Gastrocnemius medialis (tissue), 4 donors: ENCODE data around the gene FAM98C. TPM values are rescaled to one million over a fixed set of nuclear protein-coding genes. Genes with fewer than 3 reads are reported as not detected.
"Not testable (repeated sequence)": the region's sequence is repeated elsewhere in the genome, so short reads cannot be mapped to it uniquely, and the experiment has no call there.

Experiments
- ATAC-seq, 2 donors: fragments of 150-250 bp; one replicate each; pipeline ENCODE4 v1.9.1; 2016
- DNase-seq, 2 donors: peaks; one replicate each; pipeline ENCODE4 v3.0.0-alpha.2; 2019
- H3K27ac ChIP-seq, 4 donors: fragments of 200-600 bp; sonication (generic); 1 replicate in 1 of 4; 2 replicates in 3 of 4; pipeline ENCODE4 v1.5.1; 2016 to 2018; ENCODE audit warnings: mild to moderate bottlenecking in 2 of 4, moderate library complexity in 1 of 4
- H3K27me3 ChIP-seq, 3 donors: fragments of 200-600 bp; sonication (generic) in 2 of 3; 1 replicate in 1 of 3; 2 replicates in 2 of 3; pipeline versions ENCODE4 v1.5.1 to v1.6.0; 2016 to 2019; ENCODE audit warnings: mild to moderate bottlenecking in 1 of 3, moderate library complexity in 1 of 3
- H3K36me3 ChIP-seq, 2 donors: fragments of 200-600 bp; sonication (generic) in 1 of 2; one replicate each; pipeline ENCODE4 v1.5.1; 2017 to 2018
- H3K4me1 ChIP-seq, 2 donors: fragments of 200-600 bp; sonication (generic) in 1 of 2; one replicate each; pipeline ENCODE4 v1.5.1; 2016 to 2017; ENCODE audit warnings: mild to moderate bottlenecking in 2 of 2
- H3K4me3 ChIP-seq, 4 donors: fragments of 200-600 bp; sonication (generic) in 3 of 4; 1 replicate in 1 of 4; 2 replicates in 3 of 4; pipeline ENCODE4 v1.5.1; 2016 to 2019; ENCODE audit warnings: mild to moderate bottlenecking in 2 of 4
- H3K9me3 ChIP-seq, 3 donors: fragments of 200-600 bp; sonication (generic) in 2 of 3; 1 replicate in 1 of 3; 2 replicates in 2 of 3; pipeline ENCODE4 v1.5.1; 2016 to 2019
- POLR2A ChIP-seq, 2 donors: fragments of 450-650 bp; IDR thresholded peaks; one replicate each; pipeline ENCODE4 v1.6.1; 2017; ENCODE audit warnings: antibody characterized with exemption in 2 of 2, mild to moderate bottlenecking in 2 of 2, moderate library complexity in 2 of 2
- in situ Hi-C, 4 donors: fragments of 200-750 bp; cut with MboI; loops; one replicate each; pipeline versions ENCODE4 v1.15.0 to v1.8.0; 2017; ENCODE audit warnings: low sequenced_read_pairs in 4 of 4
- intact Hi-C: fragments of 100-400 bp; cut with DNase I; formaldehyde crosslinking; loops from one replicate; pipeline ENCODE4 v1.15.1; 2023; ENCODE audit warnings: low total_unique reads
- total RNA-seq, 4 donors: library from RNA; depleted of rRNA; stranded (reverse); fragments of >200 nt; gene quantifications; one replicate each; pipeline versions ENCODE4 v1.1.0 to v1.2.3, GENCODE V29; 2016
- TF ChIP-seq, protein P1 (sequence below), 5 experiments: fragments of 450-650 bp in 3 of 5; fragments of 200-600 bp in 2 of 5; sonication (generic) in 2 of 5; IDR thresholded peaks in 4 of 5; conservative IDR thresholded peaks in 1 of 5; 1 replicate in 4 of 5; 2 replicates in 1 of 5; pipeline ENCODE4 v1.5.1; 2016 to 2019; ENCODE audit warnings: antibody characterized with exemption in 5 of 5, mild to moderate bottlenecking in 3 of 5, moderate library complexity in 3 of 5

FAM98C gene
- total RNA-seq, 4 donors from 2014 or later, result 1.9 to 17.4 (median 3.3) TPM

DNA sequence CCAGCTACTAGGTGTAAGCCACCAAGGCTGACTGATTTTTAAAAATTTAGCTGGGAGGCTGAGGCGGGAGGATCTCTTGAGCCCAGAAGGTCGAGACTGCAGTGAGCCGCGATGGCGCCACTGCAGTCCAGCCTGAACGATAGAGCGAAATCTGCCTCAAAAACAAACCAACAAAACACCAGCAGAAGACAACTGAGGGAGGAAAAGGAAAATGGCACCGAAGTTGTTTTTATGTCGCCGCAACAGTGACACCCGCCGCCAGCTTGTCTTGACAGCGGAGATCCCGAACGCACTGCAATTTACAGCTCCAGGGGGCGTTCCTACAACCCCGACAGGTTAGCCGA lies 298 bp upstream of the FAM98C start:
- Histone ChIP-seq H3K4me3 (peak overlapping the region; percentile 68 to 94 (median 72)), H3K4me1 (peaks cover 0 to 9% of the 10 kb centered on the region in 2 donors), H3K36me3 (no peaks in the 10 kb centered on the region), H3K27ac (peak overlapping the region in 1 of 4 donors; percentile 46), H3K9me3 (no peaks in the 10 kb centered on the region), H3K27me3 (peaks cover 17 to 22% (median 18%) of the 10 kb centered on the region in 3 donors)
- ATAC-seq (no peak), DNase-seq (no peak)
- TF ChIP-seq, protein P1, sequence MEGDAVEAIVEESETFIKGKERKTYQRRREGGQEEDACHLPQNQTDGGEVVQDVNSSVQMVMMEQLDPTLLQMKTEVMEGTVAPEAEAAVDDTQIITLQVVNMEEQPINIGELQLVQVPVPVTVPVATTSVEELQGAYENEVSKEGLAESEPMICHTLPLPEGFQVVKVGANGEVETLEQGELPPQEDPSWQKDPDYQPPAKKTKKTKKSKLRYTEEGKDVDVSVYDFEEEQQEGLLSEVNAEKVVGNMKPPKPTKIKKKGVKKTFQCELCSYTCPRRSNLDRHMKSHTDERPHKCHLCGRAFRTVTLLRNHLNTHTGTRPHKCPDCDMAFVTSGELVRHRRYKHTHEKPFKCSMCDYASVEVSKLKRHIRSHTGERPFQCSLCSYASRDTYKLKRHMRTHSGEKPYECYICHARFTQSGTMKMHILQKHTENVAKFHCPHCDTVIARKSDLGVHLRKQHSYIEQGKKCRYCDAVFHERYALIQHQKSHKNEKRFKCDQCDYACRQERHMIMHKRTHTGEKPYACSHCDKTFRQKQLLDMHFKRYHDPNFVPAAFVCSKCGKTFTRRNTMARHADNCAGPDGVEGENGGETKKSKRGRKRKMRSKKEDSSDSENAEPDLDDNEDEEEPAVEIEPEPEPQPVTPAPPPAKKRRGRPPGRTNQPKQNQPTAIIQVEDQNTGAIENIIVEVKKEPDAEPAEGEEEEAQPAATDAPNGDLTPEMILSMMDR (IDR thresholded peaks at IDR 0.05 in 4 of 5, conservative IDR thresholded peaks at IDR 0.05 in 1 of 5), result no peak
- peak in 1 of 2 donors; percentile 26 for TF ChIP-seq POLR2A (IDR thresholded peaks at IDR 0.05)
- in situ Hi-C loops (loop anchor here in 3 of 4 donors (10.0 kb wide), 2 partner anchors 232 to 522 kb away; no protein-coding TSS in a partner anchor), intact Hi-C loops (loop anchor here (5.0 to 10.0 kb wide), 3 partner anchors 52 to 530 kb away; partner anchors contain the start of genes EIF3K, MAP4K1, MRPS12 and SARS2)

DNA sequence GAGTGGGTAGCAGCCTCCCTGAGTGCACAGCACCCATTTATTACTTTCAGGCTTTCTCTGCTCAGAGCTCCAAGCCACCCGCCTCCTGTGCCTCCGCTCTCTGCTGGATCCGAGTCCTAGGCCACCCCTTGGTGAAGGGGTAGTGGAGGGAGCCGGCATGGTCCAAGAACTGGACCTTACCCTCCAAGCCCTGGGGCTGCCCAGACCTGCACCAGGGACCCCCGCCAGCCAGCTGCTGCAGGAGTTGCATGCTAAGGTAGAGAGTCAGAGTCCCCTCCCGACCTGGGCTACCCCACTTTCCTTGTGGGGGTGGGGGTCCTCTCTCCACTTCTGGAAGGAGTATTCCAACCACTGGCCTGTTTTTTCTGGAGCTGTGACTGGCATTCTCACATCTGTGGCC lies 2.0 kb downstream of the FAM98C start:
- in situ Hi-C loops, result loop anchor here in 3 of 4 donors (10.0 kb wide), 2 partner anchors 230 to 520 kb away; no protein-coding TSS in a partner anchor
- intact Hi-C loops, result loop anchor here (5.0 to 10.0 kb wide), 3 partner anchors 50 to 527 kb away; partner anchors contain the start of genes EIF3K, MAP4K1, MRPS12 and SARS2

DNA sequence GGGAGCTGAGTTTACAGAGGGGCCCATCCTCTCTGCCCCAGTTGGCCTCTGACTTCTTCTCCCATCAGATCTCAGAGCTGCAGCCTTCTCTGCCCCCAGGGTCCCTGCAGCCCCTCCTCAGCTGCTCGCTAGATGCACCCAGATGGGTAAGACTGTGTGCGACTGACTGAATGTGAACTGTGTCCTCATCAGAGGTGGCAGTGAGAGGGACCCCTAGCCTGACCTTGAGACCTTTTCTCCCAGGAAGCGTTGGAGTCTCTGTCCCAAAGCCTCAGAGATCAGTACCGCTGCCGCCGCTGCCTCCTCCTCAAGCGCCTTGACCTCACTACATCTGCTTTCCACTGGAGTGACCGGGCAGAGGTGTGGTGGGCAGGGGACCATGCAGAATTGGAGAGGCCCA lies 2.4 kb downstream of the FAM98C start:
- TF ChIP-seq, protein P1 (IDR thresholded peaks at IDR 0.05 in 4 of 5, conservative IDR thresholded peaks at IDR 0.05 in 1 of 5), result no peak
- no peak for TF ChIP-seq POLR2A (IDR thresholded peaks at IDR 0.05)

More for the DNA sequence above, 2.0 kb downstream of the FAM98C start:
- ATAC-seq (no peak), DNase-seq (no peak)
- Histone ChIP-seq H3K27me3 (peaks cover 0 to 6% (median 0%) of the 10 kb centered on the region in 3 donors), H3K4me1 (peaks cover 0 to 9% of the 10 kb centered on the region in 2 donors), H3K9me3 (no peaks in the 10 kb centered on the region), H3K27ac (no peak overlapping the region), H3K4me3 (no peak overlapping the region), H3K36me3 (no peaks in the 10 kb centered on the region)
- TF ChIP-seq POLR2A (IDR thresholded peaks at IDR 0.05), result no peak
- TF ChIP-seq, protein P1 (IDR thresholded peaks at IDR 0.05 in 4 of 5, conservative IDR thresholded peaks at IDR 0.05 in 1 of 5), result no peak

DNA sequence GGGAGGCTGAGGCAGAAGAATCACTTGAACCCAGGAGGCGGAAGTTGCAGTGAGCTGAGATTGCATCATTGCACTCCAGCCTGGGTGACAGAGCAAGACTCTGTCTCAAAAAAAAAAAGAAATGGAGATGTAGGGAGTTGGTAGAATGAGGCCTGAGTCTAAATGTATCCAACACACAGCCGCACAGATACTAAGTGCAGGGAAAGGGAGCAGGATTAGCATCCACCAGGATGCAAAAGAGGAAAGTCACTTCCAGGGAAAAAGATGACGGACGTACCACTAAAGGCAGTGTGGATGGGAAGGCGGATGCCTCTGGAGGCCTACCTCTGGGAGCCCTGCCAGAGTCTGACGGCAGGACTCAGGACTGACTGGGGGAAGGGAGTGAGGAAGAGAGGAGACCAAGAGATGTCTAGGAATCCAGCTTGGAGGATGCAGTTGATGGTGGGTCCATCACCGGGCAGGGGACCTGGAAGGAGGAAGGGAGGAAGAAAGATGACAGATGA lies 6.8 kb downstream of the FAM98C start:
- no peak overlapping the region for H3K27ac ChIP-seq
- ATAC-seq, result no peak
- no peaks in the 10 kb centered on the region for H3K9me3 ChIP-seq
- no peak for DNase-seq
- H3K27me3 ChIP-seq, result no peaks in the 10 kb centered on the region
- TF ChIP-seq, protein P1 (IDR thresholded peaks at IDR 0.05 in 4 of 5, conservative IDR thresholded peaks at IDR 0.05 in 1 of 5), result no peak
- TF ChIP-seq POLR2A (IDR thresholded peaks at IDR 0.05), result no peak
- no peaks in the 10 kb centered on the region for H3K36me3 ChIP-seq
- in situ Hi-C loops, result loop anchor here in 3 of 4 donors (10.0 kb wide), 2 partner anchors 225 to 515 kb away; no protein-coding TSS in a partner anchor
- H3K4me1 ChIP-seq, result no peaks in the 10 kb centered on the region
- intact Hi-C loops, result loop anchor here (10.0 kb wide), 1 partner anchor 45 kb away; no protein-coding TSS in a partner anchor
- H3K4me3 ChIP-seq, result no peak overlapping the region

More for the DNA sequence above, 2.4 kb downstream of the FAM98C start:
- DNase-seq (no peak), ATAC-seq (no peak)
- no peaks in the 10 kb centered on the region for H3K9me3 ChIP-seq
- H3K36me3 ChIP-seq, result no peaks in the 10 kb centered on the region
- no peak overlapping the region for H3K27ac ChIP-seq
- intact Hi-C loops, result loop anchor here (10.0 kb wide), 1 partner anchor 50 kb away; no protein-coding TSS in a partner anchor
- H3K4me1 ChIP-seq, result peaks cover 0 to 9% of the 10 kb centered on the region in 2 donors
- in situ Hi-C loops, result loop anchor here in 3 of 4 donors (10.0 kb wide), 2 partner anchors 230 to 520 kb away; no protein-coding TSS in a partner anchor
- peaks cover 0 to 2% (median 0%) of the 10 kb centered on the region in 3 donors for H3K27me3 ChIP-seq
- no peak overlapping the region for H3K4me3 ChIP-seq

DNA sequence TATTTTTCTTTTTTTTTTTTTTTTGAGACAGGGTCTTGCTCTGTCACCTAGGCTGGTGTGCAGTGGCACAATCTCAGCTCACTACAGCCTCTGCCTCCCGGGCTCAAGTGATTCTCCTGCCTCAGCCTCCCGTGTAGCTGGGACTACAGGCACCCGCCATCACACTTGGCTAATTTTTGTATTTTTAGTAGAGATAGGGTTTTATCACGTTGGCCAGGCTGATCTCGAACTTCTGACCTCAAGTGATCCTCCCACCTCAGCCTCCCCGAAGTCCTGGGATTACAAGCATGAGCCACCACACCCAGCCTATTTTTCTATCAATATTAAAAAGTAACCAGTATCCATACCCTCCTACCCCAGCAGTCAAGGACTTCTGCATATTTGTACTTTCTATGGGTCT lies 7.5 kb downstream of the FAM98C start:
- H3K4me3 ChIP-seq, H3K4me1 ChIP-seq, DNase-seq, intact Hi-C loops, H3K36me3 ChIP-seq, H3K27ac ChIP-seq, in situ Hi-C loops, H3K27me3 ChIP-seq, ATAC-seq, H3K9me3 ChIP-seq: not testable (repeated sequence)
